Measurements from ENCODE around the gene CHID1.

The CHID1 gene

GRCh38 chr11:831118-831864 is 79.3 kb downstream of the CHID1 start:
- no peak for DNase-seq (ENCODE audit: low spot score)
- no peak for TF ChIP-seq CTCF (IDR thresholded peaks at IDR 0.05; ENCODE audit: extremely low read depth, insufficient read depth, missing control alignments)
- in situ Hi-C loops (cut with MboI; ENCODE audit: low pct_unique_long_range_greater_than_20kb, low sequenced_read_pairs, unreplicated experiment) = no loop called here

- in situ Hi-C loops (cut with MboI; ENCODE audit: low pct_unique_long_range_greater_than_20kb, low sequenced_read_pairs, unreplicated experiment) = no loop called here
- TF ChIP-seq CTCF (IDR thresholded peaks at IDR 0.05; ENCODE audit: extremely low read depth, insufficient read depth, missing control alignments) = no peak
- DNase-seq (ENCODE audit: low spot score) = peak; percentile 89
Observed at GRCh38 chr11:830295-831117, 80.1 kb downstream of the CHID1 start.

GRCh38 chr11:829847-830294 is 80.7 kb downstream of the CHID1 start:
- DNase-seq (ENCODE audit: low spot score) = no peak
- in situ Hi-C loops (cut with MboI; ENCODE audit: low pct_unique_long_range_greater_than_20kb, low sequenced_read_pairs, unreplicated experiment) = no loop called here
- TF ChIP-seq CTCF (IDR thresholded peaks at IDR 0.05; ENCODE audit: extremely low read depth, insufficient read depth, missing control alignments) = no peak

DNA sequence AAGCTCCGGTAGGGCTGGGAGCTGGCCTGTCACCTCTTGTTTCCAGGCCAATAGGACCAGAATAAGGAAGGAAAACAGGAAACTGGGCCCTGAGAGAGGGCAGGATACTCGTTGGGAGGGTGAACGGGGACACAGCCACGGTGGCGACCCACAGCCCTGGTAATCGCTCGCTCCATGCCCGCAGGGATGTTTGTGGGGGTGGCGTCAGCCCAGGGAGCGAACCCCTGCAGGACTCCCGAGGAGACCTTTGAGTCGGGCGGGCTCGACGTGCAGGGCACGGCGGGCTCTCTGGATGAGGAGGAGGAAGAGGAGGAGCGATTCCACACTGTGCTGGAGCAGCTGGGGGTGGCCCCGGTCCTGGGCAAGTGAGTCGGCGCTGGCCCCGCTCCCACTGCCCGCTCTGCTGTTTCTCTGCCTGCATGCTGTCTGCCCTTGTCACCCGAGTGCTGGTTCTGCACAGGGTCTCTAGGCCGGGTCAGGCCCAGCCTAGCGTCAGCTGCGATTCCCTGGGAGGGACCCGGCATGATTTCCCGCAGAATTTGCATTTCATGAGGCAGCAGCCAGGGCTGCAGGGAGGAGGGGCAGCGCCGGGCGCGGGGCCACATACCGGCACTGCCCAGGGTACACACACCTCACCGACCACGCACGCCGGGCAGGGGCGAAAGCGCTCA is 81.3 kb downstream of the CHID1 start:
- in situ Hi-C loops (cut with MboI; ENCODE audit: low pct_unique_long_range_greater_than_20kb, low sequenced_read_pairs, unreplicated experiment) = no loop called here
- no peak for TF ChIP-seq CTCF (IDR thresholded peaks at IDR 0.05; ENCODE audit: extremely low read depth, insufficient read depth, missing control alignments)
- no peak for DNase-seq (ENCODE audit: low spot score)

DNA sequence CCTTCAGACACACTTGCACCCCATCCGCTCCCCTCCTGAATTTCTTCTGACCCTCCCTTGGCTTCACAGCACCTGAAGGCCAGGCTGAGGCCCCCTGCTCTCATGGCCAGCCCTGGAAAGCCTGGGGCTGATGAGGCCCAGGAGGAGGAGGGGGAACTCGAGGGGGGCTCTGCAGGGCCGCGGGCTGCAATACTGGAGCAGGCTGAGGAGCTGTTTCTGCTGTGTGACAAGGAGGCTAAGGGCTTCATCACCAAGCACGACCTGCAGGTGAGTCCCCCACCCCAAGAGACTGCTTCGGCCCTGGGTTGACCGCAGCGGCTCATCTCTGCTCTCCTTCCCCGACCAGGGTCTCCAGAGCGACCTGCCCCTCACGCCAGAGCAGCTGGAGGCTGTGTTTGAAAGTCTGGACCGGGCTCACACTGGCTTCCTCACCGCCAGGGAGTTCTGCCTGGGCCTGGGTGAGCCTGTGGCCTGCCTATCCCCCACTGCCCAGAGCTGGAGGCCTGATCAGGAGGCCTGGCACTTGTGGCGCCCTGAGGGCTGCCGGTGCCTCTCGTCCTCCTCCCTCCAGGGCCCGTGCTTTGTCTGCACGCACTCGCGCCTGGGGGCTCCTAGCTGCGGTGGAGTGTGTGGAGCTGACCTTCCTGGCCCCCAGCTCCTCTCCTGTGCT is 82.0 kb downstream of the CHID1 start:
- no peak for TF ChIP-seq CTCF (IDR thresholded peaks at IDR 0.05; ENCODE audit: extremely low read depth, insufficient read depth, missing control alignments)
- DNase-seq (ENCODE audit: low spot score) = no peak
- in situ Hi-C loops (cut with MboI; ENCODE audit: low pct_unique_long_range_greater_than_20kb, low sequenced_read_pairs, unreplicated experiment) = no loop called here

- DNase-seq (ENCODE audit: low spot score) = no peak
- in situ Hi-C loops (cut with MboI; ENCODE audit: low pct_unique_long_range_greater_than_20kb, low sequenced_read_pairs, unreplicated experiment) = no loop called here
- no peak for TF ChIP-seq CTCF (IDR thresholded peaks at IDR 0.05; ENCODE audit: extremely low read depth, insufficient read depth, missing control alignments)
Observed at GRCh38 chr11:827897-828192, 82.8 kb downstream of the CHID1 start, which contains the start of gene CRACR2B. TSS of gene CRACR2B (plus strand) at chr11:827919. CDS start at chr11:828608, 689 bp downstream.

Measured in GM13977 (cell line).